Spleen (tissue), 13 donors: ENCODE measurements around the gene GAGE10. TPM values are rescaled to one million over a fixed set of nuclear protein-coding genes. Genes with fewer than 3 reads are reported as not detected.
A peak's percentile ranks its signal among the peaks of the same experiment; 100 is the strongest.

Experiments
- DNase-seq: peaks from one replicate; pipeline ENCODE4 v3.0.0-alpha.2; 2020
- H3K27ac ChIP-seq, 8 donors: fragments of 200-600 bp; sonication (generic) in 7 of 8; 1 replicate in 4 of 8; 2 replicates in 4 of 8; pipeline versions ENCODE4 v1.5.0 to v1.8.0; 2016 to 2021; ENCODE audit warnings: inconsistent platforms in 4 of 8, mild to moderate bottlenecking in 4 of 8, moderate library complexity in 1 of 8
- H3K27me3 ChIP-seq, 7 donors: fragments of 200-600 bp; sonication (generic) in 6 of 7; replicated peaks in 1 of 7; 1 replicate in 4 of 7; 2 replicates in 3 of 7; pipeline versions ENCODE4 v1.5.0 to v1.8.0; 2016 to 2021; ENCODE audit warnings: inconsistent platforms in 3 of 7, mild to moderate bottlenecking in 1 of 7
- H3K36me3 ChIP-seq, 6 donors: fragments of 200-600 bp; sonication (generic) in 5 of 6; 1 replicate in 4 of 6; 2 replicates in 2 of 6; pipeline versions ENCODE4 v1.5.0 to v1.8.0; 2016 to 2021; ENCODE audit warnings: inconsistent platforms in 2 of 6
- H3K4me1 ChIP-seq, 6 donors: fragments of 200-600 bp; sonication (generic) in 5 of 6; 1 replicate in 3 of 6; 2 replicates in 3 of 6; pipeline versions ENCODE4 v1.5.0 to v1.8.0; 2016 to 2021; ENCODE audit warnings: inconsistent platforms in 3 of 6
- H3K4me3 ChIP-seq, 8 donors: fragments of 200-600 bp; sonication (generic) in 7 of 8; 1 replicate in 4 of 8; 2 replicates in 4 of 8; pipeline versions ENCODE4 v1.5.0 to v1.8.0; 2016 to 2021; ENCODE audit warnings: inconsistent platforms in 4 of 8, mild to moderate bottlenecking in 4 of 8, moderate library complexity in 2 of 8
- H3K9me3 ChIP-seq, 8 donors: fragments of 200-600 bp; sonication (generic) in 7 of 8; 1 replicate in 4 of 8; 2 replicates in 4 of 8; pipeline versions ENCODE4 v1.5.0 to v1.8.0; 2016 to 2021; ENCODE audit warnings: inconsistent platforms in 4 of 8
- CTCF ChIP-seq, 11 experiments: fragments of 200-600 bp in 7 of 11; fragments of 450-650 bp in 4 of 11; sonication (generic) in 4 of 11; IDR thresholded peaks in 8 of 11; conservative IDR thresholded peaks in 3 of 11; 1 replicate in 7 of 11; 2 replicates in 4 of 11; pipeline versions ENCODE4 v1.4.0 to v1.8.0; 2016 to 2021; ENCODE audit warnings: antibody characterized with exemption in 11 of 11, inconsistent platforms in 4 of 11, mild to moderate bottlenecking in 1 of 11
- POLR2A ChIP-seq, 3 donors: fragments of 450-650 bp; IDR thresholded peaks; one replicate each; pipeline ENCODE4 v1.5.1; 2017; ENCODE audit warnings: antibody characterized with exemption in 3 of 3, mild to moderate bottlenecking in 1 of 3
- POLR2AphosphoS5 ChIP-seq, 3 donors: sonication (generic); formaldehyde crosslinking; IDR thresholded peaks; one replicate each; pipeline ENCODE4 v1.5.1; 2017; ENCODE audit warnings: antibody characterized with exemption in 3 of 3
- WGBS, 5 donors: extraction: QIAGEN DNeasy Blood & Tissue Kit in 3 of 5; methylation state at CpG; one replicate each; pipeline versions ENCODE4 v1.1.5 to v1.1.7; 2013 to 2018; 5-methylcytosine and 5-hydroxymethylcytosine counted together
- intact Hi-C: fragments of 100-400 bp; cut with DNase I; formaldehyde crosslinking; loops from one replicate; pipeline ENCODE4 v1.15.0; 2023; ENCODE audit warnings: low total_unique reads
- long read RNA-seq, 2 donors: transcript quantifications; one replicate each; lab custom pipeline, GENCODE V29; 2026
- polyA plus RNA-seq, 3 donors: library from polyadenylated mRNA; stranded (reverse); fragments of 200-250 nt; gene quantifications; one replicate each; pipeline ENCODE4 v1.2.1, GENCODE V29; 2013
- total RNA-seq, 7 donors: library from RNA; depleted of rRNA in 3 of 7; stranded (reverse); fragments of >200 nt in 3 of 7; fragmentation: NEBNext Ultra II Directional in 4 of 7; extraction: Animal tissue kit (Norgen Biotek cat#: 25700) in 4 of 7; gene quantifications; one replicate each; pipeline versions ENCODE4 v1.1.0 to v1.2.1, GENCODE V29; 2016 to 2021
- donor health status: healthy with polysubstance abuse.
- donor health status: DM: no; HTN: no; CAD: no; lungs with moderate emphysema.
- donor health status: DM: no; HTN: no; CAD: no.
- donor health status: Bipolar disorder and iron deficiency.
- donor health status: healthy.
- donor health status: DM: no; HTN: no; CAD: no.
- donor health status: DM: yes; HTN: yes; CAD: no.

The GAGE10 gene
- total RNA-seq (not detected), polyA plus RNA-seq (not detected)
- long read RNA-seq, donor 1, result 0 reads
- long read RNA-seq, donor 2, result 0 reads

DNA sequence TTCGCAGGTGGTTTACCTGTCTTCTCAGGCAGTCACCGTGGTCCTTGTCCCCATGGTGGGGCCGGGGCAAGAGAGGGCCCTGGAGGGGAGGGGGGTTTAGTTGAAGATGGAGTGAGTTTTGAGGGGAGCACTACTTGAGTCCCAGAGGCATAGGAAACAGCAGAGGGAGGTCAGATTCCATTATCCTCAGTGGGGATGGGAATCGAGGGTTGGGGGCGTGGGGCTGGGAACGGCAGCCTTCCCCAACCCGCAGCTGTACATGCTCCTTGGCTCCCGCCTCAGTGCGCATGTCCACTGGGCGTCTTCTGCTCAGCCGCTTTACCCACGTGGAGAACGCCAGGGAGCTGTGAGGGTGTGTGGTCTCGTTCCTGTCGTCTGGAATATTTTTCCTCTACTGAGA, at the start of gene GAGE10:
GAGE10 (plus strand) TSS at position 301 of the 400 bp plus-strand sequence. CDS start 1,214 bp downstream, outside the sequence.
- 50 to 87% (median 85%) methylated on average over 2 to 15 of the region's 15 CpGs for WGBS, 5 donors
- intact Hi-C loops, result no loop called here
- Histone ChIP-seq H3K4me1 (peaks cover 0 to 2% (median 0%) of the 10 kb centered on the region in 6 donors), H3K36me3 (no peaks in the 10 kb centered on the region), H3K27me3 (no peaks in the 10 kb centered on the region), H3K27ac (no peak within 1 kb of the TSS), H3K9me3 (no peaks in the 10 kb centered on the region), H3K4me3 (no peak within 1 kb of the TSS)
- DNase-seq, result no peak
- TF ChIP-seq POLR2AphosphoS5 (IDR thresholded peaks at IDR 0.05) (no peak), CTCF (IDR thresholded peaks at IDR 0.05 in 8 of 11, conservative IDR thresholded peaks at IDR 0.05 in 3 of 11) (no peak), POLR2A (IDR thresholded peaks at IDR 0.05) (no peak)

GRCh38 chrX:49254639-49255038, 48.8 kb upstream of the GAGE10 start:
- Histone ChIP-seq H3K4me3 (no peak overlapping the region), H3K9me3 (no peaks in the 10 kb centered on the region), H3K27ac (no peak overlapping the region), H3K36me3 (peaks cover 0 to 20% (median 0%) of the 10 kb centered on the region in 6 donors), H3K4me1 (peaks cover 0 to 27% (median 0%) of the 10 kb centered on the region in 6 donors), H3K27me3 (peaks cover 0 to 2% (median 0%) of the 10 kb centered on the region in 7 donors)
- intact Hi-C loops, result no loop called here
- WGBS, 5 donors, result 82 to 98% (median 97%) methylated on average over 6 to 7 of the region's 7 CpGs
- TF ChIP-seq POLR2A (IDR thresholded peaks at IDR 0.05) (no peak), POLR2AphosphoS5 (IDR thresholded peaks at IDR 0.05) (no peak), CTCF (IDR thresholded peaks at IDR 0.05 in 8 of 11, conservative IDR thresholded peaks at IDR 0.05 in 3 of 11) (no peak)
- DNase-seq, result no peak

DNA sequence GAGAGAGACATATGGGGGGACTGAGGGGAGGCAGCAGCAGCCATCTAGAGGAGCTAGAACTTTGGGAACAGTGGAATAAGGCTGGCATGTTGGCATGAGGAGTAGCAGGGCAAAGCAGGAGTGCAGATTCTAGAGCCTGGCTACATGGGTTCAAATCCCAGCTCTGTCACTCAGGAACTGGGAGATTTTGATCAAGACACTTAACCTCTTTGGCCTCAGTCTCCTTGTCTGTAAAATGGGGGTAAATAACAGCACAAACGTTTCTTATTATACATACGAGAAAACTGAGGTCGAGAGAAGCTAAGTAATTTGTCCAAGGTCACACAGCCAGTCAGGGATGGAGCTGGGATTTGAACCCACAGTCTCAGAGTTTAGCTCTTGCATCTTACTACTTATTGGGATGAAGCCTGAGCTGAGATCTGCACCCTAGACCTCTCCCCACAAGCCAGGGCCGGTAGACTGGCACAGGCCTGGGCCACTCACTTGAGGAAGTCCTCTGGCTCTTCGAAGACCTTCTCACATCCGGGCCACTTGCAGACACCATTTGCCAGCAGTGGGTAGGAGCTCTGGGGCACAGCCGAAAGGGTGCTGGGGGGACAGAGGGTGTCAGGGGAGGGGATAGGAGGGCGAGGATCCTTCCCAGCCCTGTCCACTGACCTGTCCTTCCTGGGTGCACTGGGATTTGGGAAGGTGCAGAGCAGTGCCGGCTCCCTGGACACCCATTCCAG, 47.0 kb upstream of the GAGE10 start:
- 82 to 95% (median 84%) methylated on average over 6 to 9 of the region's 9 CpGs for WGBS, 5 donors
- Histone ChIP-seq H3K27ac (no peak overlapping the region), H3K36me3 (peaks cover 0 to 2% (median 0%) of the 10 kb centered on the region in 6 donors), H3K4me3 (no peak overlapping the region), H3K4me1 (peaks cover 0 to 27% (median 0%) of the 10 kb centered on the region in 6 donors), H3K27me3 (peaks cover 0 to 3% (median 0%) of the 10 kb centered on the region in 7 donors), H3K9me3 (no peaks in the 10 kb centered on the region)
- TF ChIP-seq POLR2AphosphoS5 (IDR thresholded peaks at IDR 0.05) (peak in 1 of 3 donors; percentile 26), POLR2A (IDR thresholded peaks at IDR 0.05) (no peak)
- intact Hi-C loops, result no loop called here
- no peak for DNase-seq

DNA sequence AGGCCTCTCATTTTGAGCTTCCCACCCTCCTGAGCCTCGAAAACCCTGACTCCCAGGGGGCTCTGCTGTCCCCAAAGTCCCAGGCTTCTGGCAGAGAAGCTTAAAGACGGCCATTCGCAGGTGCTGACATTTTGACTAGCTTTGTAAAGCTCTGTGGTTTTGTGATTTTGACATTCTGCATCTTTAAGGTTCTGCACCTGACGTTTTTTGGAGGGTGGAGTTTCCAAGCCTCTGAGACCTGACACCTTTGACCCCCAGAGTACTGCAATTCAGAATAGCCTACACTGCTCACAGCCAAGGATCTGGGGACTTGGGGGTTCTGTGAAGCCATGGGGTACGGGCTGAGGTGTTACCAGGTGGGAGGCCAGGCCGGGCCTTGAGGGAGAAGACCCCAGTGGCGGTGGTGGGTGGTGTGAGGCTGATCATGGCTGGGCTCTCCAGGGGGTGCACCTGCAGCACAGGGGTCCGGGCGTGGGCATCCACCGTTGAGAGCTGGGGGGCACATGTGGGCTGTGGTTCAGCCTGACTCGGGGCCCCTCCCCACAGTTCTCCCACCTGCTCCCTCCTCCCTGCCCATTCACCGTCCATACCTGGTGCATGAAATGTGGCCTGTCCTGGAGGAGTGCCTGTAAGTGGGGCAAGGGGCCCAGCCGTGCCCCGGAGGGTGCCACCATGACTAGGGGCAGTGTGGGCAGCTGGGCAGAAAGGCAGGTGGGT, 46.2 kb upstream of the GAGE10 start:
- peaks cover 0 to 27% (median 0%) of the 10 kb centered on the region in 6 donors for H3K4me1 ChIP-seq
- H3K36me3 ChIP-seq, result no peaks in the 10 kb centered on the region
- no peak for DNase-seq
- intact Hi-C loops, result no loop called here
- H3K4me3 ChIP-seq, result no peak overlapping the region
- 65 to 79% (median 70%) methylated on average over 5 to 14 of the region's 14 CpGs for WGBS, 5 donors
- H3K27me3 ChIP-seq, result peaks cover 0 to 3% (median 0%) of the 10 kb centered on the region in 7 donors
- peak overlapping the region in 1 of 8 donors; percentile 19 for H3K27ac ChIP-seq
- H3K9me3 ChIP-seq, result no peaks in the 10 kb centered on the region
- TF ChIP-seq CTCF (IDR thresholded peaks at IDR 0.05 in 8 of 11, conservative IDR thresholded peaks at IDR 0.05 in 3 of 11), result no peak
- TF ChIP-seq POLR2A (IDR thresholded peaks at IDR 0.05), result no peak
- TF ChIP-seq POLR2AphosphoS5 (IDR thresholded peaks at IDR 0.05), result no peak
